ENCODE data around the gene FOSL1.

Gene FOSL1

DNA sequence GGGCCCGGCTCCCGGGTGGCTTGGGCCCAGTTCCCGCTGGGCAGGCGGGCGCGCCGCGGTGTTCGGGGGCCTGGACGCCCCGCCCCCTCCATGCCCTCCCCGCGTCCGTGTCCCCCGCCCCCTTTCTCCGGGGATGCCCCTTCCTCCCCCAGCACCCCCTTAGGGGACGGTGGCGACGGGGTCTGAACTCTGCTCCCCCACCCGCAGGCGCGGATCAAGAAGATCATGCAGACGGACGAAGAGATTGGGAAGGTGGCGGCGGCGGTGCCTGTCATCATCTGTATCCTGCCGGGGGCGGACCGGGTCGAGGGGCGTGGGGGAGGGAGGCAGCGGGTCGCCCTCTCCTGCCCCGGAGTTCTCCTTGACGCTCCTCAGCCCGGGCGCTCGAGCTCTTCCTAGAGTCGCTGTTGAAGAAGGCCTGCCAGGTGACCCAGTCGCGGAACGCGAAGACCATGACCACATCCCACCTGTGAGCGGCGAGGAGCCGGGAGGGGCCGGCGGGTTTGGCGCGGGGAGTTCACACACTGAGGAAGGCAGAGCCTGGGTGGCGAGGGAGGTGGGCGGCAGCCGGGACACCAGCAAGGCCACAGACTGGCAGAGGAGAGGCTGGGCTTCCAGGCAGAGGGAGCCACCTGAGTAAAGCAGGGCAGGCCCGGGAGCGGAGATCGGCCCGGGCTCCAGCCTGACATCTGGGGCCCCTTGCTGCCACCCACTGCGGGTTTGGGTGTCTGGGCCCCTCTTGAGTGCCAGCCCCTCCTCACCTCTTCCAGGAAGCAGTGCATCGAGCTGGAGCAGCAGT lies 19.6 kb upstream of the FOSL1 start:
- DNase-seq = no peak

GRCh38 chr11:65919141-65919572 lies 19.0 kb upstream of the FOSL1 start, which contains the start of gene DRAP1:
TSS of gene DRAP1 (plus strand) at chr11:65919426. CDS start at chr11:65919502, 76 bp downstream.
- DNase-seq = peak; percentile 97

- no peak for DNase-seq
Measured at GRCh38 chr11:65918211-65919140, 18.3 kb upstream of the FOSL1 start, which contains the start of gene C11orf68. TSS of gene C11orf68 (minus strand) at chr11:65919062. CDS start at chr11:65919031, 31 bp downstream.

GRCh38 chr11:65917434-65918210 lies 17.4 kb upstream of the FOSL1 start:
- no peak for DNase-seq

DNA sequence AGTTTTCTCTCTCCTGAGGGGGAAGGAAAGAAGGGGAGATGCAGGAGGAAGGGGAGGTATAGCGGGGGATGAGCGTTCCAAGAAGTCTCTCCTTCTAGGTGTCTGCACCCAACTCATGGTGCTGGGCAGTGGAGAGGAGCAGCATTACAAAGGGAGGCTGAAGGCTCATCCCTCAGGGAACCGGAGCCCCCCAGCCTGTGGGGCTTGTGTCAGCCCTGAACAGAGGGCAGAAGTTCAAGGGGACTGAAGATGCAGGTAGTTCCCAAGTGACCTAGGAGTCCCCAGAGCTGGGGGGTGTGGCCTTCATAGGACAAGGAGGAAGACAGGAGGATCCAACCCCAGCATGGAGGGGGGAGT lies 16.9 kb upstream of the FOSL1 start:
- no peak for DNase-seq

GRCh38 chr11:65916391-65916790 lies 16.2 kb upstream of the FOSL1 start:
- no peak for DNase-seq

DNA sequence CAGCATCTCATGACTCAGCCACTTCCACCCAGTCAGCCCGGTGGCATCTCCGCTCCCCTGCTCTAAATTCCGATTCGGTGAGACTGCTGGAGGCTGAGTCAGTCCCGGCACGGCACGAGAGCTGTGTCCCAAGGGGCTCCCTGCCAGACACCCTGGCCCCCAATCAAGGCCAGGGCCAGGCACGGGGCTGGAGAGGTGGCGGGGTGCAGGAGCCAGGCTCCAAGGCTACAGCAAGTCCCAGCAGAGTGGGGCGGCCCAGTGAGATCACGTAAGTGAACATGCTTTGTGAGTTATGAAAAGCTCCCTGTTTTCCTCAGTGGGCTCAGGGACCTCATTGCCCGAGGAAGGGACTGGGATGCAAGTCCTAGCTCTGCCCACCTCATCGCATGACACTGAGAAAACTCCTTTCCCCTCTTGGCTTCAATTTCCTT lies 15.6 kb upstream of the FOSL1 start:
- no peak for DNase-seq

GRCh38 chr11:65915101-65915820 lies 15.1 kb upstream of the FOSL1 start:
- DNase-seq = peak; percentile 39

- no peak for DNase-seq
Measured at GRCh38 chr11:65912845-65913244, 12.7 kb upstream of the FOSL1 start.

DNA sequence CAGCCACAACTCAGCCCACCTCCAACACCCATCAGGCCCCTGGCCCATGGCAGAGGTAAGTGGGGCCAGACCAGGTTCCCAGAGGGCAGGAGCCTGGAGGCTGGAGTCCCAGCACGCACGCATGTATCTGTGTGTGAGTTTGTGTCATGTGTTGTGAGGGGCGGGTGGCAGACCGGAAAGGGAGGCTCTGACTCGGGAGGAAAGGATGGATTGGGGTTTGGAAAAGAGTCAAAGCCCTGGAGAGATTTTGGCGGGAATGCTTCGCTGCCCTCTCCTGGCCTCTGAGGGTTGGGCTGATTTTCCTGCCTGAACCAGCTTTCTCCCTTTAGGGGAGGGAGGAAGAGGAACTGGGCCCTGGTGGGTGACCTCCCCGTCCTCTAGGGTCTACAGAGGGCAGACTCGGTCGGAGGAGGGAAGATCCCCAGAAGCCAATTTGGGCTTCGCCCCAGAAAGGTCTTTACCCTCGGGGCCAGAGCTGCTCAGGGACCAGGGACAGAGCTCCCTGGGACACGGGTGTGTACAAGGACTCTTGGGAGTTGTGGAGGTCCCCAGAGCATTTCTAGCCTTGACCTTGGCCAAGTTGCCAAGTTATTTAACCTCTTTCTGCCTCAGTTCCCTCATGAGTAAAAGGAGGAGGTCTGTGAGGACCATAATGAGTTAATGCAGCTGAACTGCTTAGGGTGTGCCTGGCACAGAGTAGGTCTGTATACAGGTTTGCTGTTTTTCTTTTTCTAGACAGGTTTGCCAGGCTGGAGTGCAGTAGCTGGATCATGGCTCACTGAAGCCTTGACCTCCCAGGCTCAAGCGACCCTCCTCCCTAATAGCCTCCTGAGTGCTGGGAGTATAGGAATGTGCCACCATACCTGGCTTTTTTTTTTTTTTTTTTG lies 11.7 kb upstream of the FOSL1 start:
- DNase-seq = no peak

- peak; percentile 50 for DNase-seq
Measured at GRCh38 chr11:65907878-65908277, 7.7 kb upstream of the FOSL1 start.

DNA sequence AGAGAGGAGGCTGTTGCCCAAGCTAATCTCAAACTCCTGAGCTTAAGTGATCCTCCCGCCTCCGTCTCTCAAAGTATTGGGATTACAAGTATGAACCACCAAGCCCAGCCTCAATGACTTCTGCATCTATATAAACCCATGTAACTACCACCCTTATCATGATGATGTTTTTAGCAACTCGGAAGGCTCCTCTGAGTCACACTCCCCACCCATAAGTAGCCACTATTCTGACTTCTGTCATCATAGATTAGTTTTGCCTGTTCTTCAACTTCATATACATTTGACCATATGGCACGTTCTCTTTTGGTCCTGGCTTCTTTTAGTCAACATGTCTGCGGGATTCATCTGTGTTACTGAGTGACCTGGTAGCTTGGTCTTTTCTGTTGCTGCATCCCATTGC lies 6.4 kb upstream of the FOSL1 start:
- DNase-seq = no peak

GRCh38 chr11:65903715-65904114 lies 3.5 kb upstream of the FOSL1 start:
- DNase-seq = no peak

- DNase-seq = no peak
Measured at GRCh38 chr11:65903068-65903481, 2.9 kb upstream of the FOSL1 start.

DNA sequence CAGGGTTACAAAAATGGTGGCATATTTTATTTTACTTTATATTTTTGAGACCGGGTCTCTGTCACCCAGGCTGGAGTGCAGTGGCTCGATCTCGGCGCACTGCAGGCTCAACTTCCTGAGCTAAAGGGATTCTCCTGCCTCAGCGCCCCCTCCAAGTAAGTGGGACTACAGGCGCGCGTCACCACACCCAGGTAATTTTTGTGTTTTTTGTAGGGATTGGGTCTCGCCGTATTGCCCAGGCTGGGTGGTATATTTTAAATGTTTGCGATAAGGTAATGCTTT lies 652 bp upstream of the FOSL1 start:
- no peak for DNase-seq

DNA sequence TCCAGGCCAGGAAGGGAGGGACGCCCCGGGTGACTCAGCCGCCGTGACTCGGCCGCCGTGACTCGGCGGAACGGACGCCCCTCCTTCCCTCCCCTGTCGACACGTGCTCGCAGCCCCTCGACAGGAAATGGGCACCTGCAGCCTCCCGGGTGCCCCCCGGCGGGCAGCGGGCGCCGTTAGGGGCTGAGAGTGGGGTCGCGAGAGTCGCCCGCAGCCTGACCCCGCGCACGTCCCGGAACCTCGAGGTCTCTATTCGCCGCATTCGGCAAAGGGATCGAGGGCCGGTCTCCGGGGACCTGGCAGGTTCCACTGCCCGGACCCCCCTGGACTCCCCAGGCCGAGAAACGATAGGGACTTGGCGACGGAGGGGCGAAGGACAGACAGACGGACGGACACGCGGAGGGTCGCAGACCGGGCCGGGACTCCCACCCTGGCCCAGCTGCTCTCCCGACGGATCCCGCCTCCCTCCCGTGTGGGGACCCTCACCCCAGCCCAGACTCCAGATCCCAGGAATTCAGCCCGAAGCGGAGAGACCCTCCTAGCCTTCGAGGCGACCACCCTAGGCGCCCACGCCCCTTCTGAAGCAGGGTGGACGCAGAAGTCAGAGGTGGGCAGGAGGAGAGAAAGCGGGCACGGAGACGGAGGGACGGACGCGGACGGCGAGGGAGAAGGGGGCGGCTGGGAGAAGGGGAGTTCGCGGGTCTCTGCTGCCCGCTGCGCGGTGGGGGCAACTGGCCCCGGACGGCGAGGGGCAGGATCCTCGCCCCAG lies 648 bp downstream of the FOSL1 start:
- no peak for DNase-seq

GRCh38 chr11:65898656-65899355 lies 1.4 kb downstream of the FOSL1 start:
- no peak for DNase-seq

DNA sequence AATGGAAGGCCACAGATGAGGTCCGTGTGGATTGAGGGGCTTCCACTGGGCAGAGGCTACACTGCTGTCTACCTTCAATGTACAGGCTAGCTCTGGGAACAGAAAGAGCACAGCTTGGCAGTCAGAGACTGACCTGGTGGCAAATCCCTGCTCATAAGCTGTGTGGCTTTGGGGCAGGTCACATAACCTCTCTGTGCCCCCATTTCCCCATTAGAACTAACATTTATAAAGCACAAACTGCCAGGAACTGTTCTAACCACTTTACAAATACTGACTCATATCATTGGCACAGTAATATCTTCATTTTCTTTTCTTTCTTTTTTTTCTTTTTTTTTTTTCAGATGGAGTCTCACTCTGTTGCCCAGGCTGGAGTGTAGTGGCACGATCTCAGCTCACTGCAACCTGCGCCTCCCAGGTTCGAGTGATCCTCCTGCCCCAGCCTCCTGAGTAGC lies 3.1 kb downstream of the FOSL1 start:
- DNase-seq = no peak

DNA sequence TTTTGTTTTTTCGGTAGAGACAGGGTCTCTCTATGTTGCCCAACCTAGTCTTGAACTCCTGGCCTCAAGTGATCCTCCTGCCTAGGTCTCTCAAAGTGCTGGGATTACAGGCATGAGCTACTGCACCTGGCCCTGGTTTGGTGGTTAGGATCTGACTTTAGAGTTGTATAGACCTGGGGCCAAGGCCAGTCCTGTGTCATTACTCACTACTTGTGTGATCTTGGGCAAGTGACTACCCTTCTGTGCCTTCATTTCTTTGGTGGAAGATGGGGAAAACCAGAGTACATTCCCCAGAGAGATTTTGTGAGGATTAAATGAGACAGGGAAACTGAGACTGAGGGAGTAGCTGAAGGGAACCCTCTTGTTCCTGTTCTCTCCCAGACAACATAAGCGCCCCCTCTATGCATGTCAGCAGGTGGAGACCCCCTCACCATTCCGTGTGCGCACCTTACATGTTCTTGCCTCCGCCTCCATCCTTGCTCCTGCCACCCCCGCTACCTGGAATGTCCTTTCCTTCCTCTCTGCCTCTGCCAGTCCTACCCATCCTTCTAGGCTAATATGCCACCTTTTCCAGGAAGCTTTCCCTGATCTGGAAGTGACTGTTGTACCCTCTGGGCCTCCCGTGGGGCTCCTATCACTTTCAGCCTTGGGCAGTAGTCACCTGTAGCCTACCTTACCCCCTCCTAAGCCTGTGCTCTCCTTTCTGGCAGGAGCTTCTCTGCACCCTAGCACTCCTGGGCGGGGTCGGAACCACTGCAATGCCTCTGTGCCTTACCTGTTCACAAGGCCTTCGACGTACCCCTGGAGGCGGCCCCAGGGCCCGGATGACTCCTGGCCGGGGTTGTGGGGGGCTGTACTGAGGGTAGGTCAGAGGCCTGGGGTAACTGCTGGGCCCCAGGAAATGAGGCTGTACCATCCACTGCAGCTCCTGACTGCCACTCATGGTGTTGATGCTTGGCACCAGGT lies 3.9 kb downstream of the FOSL1 start:
- DNase-seq = no peak
